Measurements from ENCODE around the gene MAML3. TPM values are rescaled to one million over a fixed set of nuclear protein-coding genes. Genes with fewer than 3 reads are reported as not detected.
"Not testable (repeated sequence)": the region's sequence is repeated elsewhere in the genome, so short reads cannot be mapped to it uniquely, and the experiment has no call there.

Gene MAML3
- total RNA-seq, 1 experiment from 2014 or later: 14.8 TPM

GRCh38 chr4:139719381-139720101 is 434.4 kb downstream of the MAML3 start:
- DNase-seq (ENCODE audit: extremely low read depth, low read depth): no peak

- DNase-seq (ENCODE audit: extremely low read depth, low read depth): no peak
These were observed 435.2 kb downstream of the MAML3 start for GRCh38 chr4:139718833-139719232.

DNA sequence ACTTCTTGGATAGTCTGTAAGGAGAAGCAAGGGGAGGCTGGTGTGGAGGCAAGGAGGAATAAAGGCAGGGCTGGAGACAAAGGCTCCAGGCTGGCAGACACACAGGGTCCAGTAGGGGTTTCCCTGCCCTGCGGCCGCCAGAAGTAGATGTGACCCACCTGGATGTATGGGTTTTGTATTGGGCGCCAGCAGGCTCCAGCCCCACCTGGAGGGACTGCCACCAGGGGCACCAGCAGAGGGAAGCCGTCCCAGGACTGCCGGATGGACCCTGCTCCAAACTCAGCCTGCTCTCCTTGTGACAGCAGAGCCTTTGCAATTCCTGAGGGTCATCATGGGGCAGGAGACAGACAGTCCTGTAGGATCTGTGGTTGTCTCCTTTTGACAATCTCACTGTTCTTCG is 435.6 kb downstream of the MAML3 start:
- DNase-seq (ENCODE audit: extremely low read depth, low read depth): no peak

DNA sequence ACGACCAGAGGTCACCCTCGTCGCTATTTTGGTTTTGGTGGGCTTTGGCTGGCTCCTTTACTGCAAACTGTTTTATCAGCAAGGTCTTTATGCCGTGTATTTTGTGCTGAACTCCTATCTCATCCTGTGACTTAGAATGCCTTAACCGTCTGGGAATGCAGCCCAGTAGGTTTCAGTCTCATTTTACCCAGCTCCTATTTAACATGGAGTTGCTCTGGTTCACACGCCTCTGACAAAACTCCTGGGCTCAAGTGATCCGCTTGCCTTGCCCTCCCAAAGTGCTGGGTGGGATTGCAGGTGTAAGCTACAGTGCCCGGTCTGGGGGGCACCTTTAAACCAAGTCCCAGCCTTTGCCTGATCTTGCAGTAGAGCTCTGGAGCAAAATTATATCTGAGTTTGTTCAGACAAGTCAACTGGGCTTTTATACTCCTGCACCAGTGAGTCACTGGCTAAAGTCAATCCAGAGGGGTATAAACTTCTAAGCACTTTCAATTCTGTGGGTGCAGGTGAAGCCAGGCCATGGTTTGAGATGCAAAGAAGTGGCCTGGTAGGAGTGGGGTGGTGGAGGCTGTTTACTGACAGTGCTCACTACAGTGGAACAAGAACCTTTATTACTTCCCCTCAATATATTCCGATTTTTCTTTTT is 438.1 kb downstream of the MAML3 start:
- DNase-seq (ENCODE audit: extremely low read depth, low read depth): no peak

- no peak for DNase-seq (ENCODE audit: extremely low read depth, low read depth)
These were observed 441.1 kb downstream of the MAML3 start for GRCh38 chr4:139712882-139713281.

GRCh38 chr4:139711461-139711860 is 442.5 kb downstream of the MAML3 start:
- no peak for DNase-seq (ENCODE audit: extremely low read depth, low read depth)

DNA sequence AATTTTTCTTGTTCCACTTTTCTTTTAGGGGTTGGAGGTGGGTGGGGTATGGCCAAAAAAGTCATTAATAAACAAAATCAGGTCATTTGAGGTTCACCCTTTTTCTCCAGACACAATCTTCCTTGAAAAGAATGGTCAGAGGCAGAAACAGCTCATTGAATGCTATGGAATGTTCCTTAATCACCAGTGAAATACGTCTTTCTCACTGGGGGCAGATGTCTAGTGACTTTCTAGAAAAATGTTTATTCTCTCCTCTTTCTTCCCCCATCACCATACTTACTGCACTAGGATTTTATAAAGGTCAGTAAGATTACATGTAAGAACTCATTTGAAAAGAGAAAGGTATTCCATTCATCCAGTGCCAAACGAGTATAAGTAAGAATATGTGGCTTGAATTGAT is 443.9 kb downstream of the MAML3 start:
- DNase-seq (ENCODE audit: extremely low read depth, low read depth): no peak

- no peak for DNase-seq (ENCODE audit: extremely low read depth, low read depth)
These were observed 444.3 kb downstream of the MAML3 start for GRCh38 chr4:139709660-139710059.

- DNase-seq (ENCODE audit: extremely low read depth, low read depth): peak; percentile 2
These were observed 449.0 kb downstream of the MAML3 start for GRCh38 chr4:139704915-139705485.

DNA sequence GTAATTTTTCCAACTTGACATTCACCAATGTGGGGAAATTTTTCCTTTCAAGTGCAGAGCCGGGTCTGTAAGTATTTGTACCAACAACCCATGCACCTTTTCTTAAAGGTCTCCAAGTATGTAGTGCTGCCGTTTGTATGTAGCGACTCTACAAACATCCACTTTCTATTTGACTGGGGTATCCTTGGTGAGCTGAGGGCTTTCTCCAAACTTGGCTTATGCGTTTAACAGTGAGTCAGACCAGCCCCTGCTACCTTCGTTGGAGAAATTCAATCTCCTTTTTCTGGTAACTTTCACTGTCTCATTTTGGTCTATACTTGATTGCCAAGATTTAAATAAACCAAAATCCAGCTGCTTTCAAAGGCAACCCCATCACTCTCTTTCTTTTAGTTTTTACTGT is 453.4 kb downstream of the MAML3 start:
- DNase-seq (ENCODE audit: extremely low read depth, low read depth): no peak

- DNase-seq (ENCODE audit: extremely low read depth, low read depth): not testable (repeated sequence)
These were observed 455.6 kb downstream of the MAML3 start for GRCh38 chr4:139698167-139698925.

- DNase-seq (ENCODE audit: extremely low read depth, low read depth): no peak
These were observed 457.5 kb downstream of the MAML3 start for GRCh38 chr4:139696491-139696890.

DNA sequence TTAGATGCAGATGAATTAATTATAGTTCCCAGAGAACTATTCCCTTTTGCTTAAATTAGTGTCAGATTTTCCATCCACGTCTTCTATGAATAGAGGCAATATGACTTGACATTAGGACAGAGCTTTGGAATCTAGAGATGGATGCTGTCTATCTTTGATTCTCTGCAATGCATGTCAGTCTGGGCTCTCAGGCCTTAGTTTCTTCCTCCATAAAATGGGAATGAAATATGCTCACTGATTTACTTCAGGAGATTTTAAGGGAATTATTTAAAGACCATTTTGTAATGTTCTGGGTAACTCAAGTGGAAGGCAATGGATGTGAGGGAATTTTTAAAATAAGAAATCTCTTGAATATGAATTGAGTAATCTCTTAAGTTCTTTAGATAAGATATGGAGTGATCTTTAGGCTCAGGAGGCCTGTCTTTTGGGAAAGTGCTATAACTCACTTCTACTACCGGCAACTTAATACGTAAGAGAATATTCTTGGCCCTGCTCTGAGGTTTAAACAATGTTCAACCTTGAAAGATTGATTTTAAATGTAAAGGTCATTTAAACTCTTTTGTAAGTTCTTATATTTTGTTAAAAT is 459.4 kb downstream of the MAML3 start:
- no peak for DNase-seq (ENCODE audit: extremely low read depth, low read depth)

DNA sequence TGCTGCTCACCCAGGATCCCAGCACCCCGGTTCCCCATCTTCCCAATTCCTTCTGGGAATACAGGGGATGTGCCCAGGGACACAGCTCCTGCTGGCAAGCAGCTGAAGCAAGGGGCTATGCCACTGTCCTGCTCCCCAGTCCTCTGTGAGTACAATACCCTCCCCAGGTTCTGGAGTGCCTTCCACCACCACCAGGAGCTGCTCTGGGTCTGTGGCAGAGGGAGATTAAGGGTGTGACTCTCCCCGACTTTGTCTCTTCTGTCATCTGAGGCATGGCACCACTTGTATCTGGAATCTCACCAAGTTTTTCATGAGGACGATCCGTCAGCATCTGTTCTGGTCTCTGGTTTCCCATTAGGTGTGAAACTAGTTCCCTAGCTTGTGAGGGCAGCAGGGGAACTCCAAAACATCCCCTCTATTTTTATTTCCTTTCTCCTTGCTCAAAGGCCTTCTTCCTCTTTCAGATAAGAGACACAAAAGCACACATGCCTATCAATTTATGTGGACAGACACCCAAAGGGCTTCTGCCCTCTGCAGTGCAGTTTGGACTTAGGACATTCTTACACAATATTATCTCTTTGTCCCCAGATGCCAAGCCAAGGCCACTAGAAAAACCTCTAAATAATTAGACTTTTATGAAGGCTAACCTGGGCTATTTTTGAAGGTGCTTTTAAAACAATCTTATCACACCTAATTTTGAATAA is 461.5 kb downstream of the MAML3 start:
- no peak for DNase-seq (ENCODE audit: extremely low read depth, low read depth)

- DNase-seq (ENCODE audit: extremely low read depth, low read depth): no peak
These were observed 463.6 kb downstream of the MAML3 start for GRCh38 chr4:139690419-139690818.

DNA sequence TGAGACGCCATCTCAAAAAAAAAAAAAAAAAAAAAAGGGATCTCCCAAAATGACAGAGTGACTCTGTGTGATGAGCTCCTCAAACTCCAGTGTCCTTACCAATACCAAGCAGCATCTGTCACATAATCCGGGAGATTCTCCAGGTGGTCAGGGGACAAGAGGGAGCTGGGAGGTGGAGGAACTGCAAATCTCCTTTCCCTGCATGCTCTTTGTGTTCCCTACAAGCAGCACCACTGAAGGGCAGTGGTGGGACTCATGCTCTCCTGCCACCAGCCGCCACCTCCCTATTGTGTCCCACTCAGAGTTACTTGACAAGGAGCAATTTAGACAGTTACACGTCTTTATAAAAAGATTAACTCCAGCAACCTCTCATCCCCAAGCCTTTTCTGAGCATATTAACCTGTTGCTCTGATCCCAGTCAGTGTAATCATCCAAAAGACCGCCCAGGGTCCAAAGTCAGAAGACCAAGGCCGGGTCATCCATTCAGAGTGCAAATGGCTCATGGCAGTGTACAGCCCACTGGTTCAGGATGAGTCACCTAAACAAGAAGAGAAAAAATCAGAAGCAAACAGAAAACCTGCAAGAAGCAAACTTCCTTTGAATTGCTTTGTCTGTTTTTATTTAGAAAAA is 464.8 kb downstream of the MAML3 start:
- DNase-seq (ENCODE audit: extremely low read depth, low read depth): no peak

- no peak for DNase-seq (ENCODE audit: extremely low read depth, low read depth)
These were observed 467.0 kb downstream of the MAML3 start for GRCh38 chr4:139686988-139687387.

- no peak for DNase-seq (ENCODE audit: extremely low read depth, low read depth)
These were observed 467.9 kb downstream of the MAML3 start for GRCh38 chr4:139686130-139686529.

GRCh38 chr4:139685180-139685579 is 468.8 kb downstream of the MAML3 start:
- DNase-seq (ENCODE audit: extremely low read depth, low read depth): no peak

DNA sequence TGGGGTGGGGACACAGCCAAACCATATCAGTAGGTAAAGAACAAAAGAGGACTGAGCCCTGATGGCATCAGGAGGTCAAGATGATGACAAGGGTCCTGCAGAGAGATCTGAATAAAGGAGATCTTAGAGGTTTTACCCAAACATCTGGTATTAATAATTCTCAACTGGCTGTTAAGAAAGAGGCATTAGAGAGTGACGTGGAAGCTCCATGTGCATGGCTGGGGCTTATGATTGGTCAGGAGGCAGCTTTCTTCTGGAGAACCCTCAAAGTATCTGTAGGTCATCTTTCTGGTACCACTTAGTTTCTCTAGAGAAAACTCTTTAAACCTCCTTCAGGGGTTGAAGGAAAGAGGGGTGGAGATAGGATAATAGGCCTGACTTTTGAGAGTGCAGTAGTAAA is 469.6 kb downstream of the MAML3 start:
- no peak for DNase-seq (ENCODE audit: extremely low read depth, low read depth)

Data from NCI-H460 (cell line).